HEK293 (cell line): ENCODE measurements around the gene PHF21A.
A peak's percentile ranks its signal among the peaks of the same experiment; 100 is the strongest.

ENCODE experiments used
- GFI1B ChIP-seq: fragments of 450-650 bp; formaldehyde crosslinking; IDR thresholded peaks from 2 replicates; pipeline ENCODE4 v1.5.1; 2016; ENCODE audit warnings: missing biosample characterization, missing genetic modification characterization
- MYNN ChIP-seq: fragments of 450-650 bp; formaldehyde crosslinking; IDR thresholded peaks from 2 replicates; pipeline ENCODE4 v1.5.1; 2016; ENCODE audit warnings: missing biosample characterization, missing genetic modification characterization, borderline replicate concordance
- OSR2 ChIP-seq: fragments of 450-650 bp; formaldehyde crosslinking; IDR thresholded peaks from 2 replicates; pipeline ENCODE4 v1.5.1; 2016; ENCODE audit warnings: missing biosample characterization, missing genetic modification characterization
- PRDM10 ChIP-seq: fragments of 450-650 bp; formaldehyde crosslinking; IDR thresholded peaks from 2 replicates; pipeline ENCODE4 v1.5.1; 2016; ENCODE audit warnings: missing biosample characterization, missing genetic modification characterization
- TCF7L2 ChIP-seq: IDR thresholded peaks from 2 replicates; pipeline ENCODE4 v1.6.1; 2011; ENCODE audit warnings: low read depth, mild to moderate bottlenecking, inconsistent platforms, low read length, moderate library complexity, borderline replicate concordance
- ZBTB1 ChIP-seq: fragments of 450-650 bp; formaldehyde crosslinking; IDR thresholded peaks from 2 replicates; pipeline ENCODE4 v1.5.1; 2016; ENCODE audit warnings: missing biosample characterization, missing genetic modification characterization
- ZBTB48 ChIP-seq: fragments of 450-650 bp; formaldehyde crosslinking; IDR thresholded peaks from 2 replicates; pipeline ENCODE4 v1.5.1; 2016; ENCODE audit warnings: missing biosample characterization, missing genetic modification characterization
- ZBTB7A ChIP-seq: fragments of 450-650 bp; formaldehyde crosslinking; IDR thresholded peaks from 2 replicates; pipeline ENCODE4 v1.5.1; 2016; ENCODE audit warnings: low read depth, missing biosample characterization, missing genetic modification characterization
- ZNF112 ChIP-seq: fragments of 450-650 bp; formaldehyde crosslinking; IDR thresholded peaks from 2 replicates; pipeline ENCODE4 v1.5.0; 2017; ENCODE audit warnings: missing biosample characterization, missing genetic modification characterization
- ZNF174 ChIP-seq: fragments of 450-650 bp; formaldehyde crosslinking; IDR thresholded peaks from 2 replicates; pipeline ENCODE4 v1.5.0; 2017; ENCODE audit warnings: missing biosample characterization, mild to moderate bottlenecking, missing genetic modification characterization
- ZNF280D ChIP-seq: fragments of 450-650 bp; formaldehyde crosslinking; IDR thresholded peaks from 2 replicates; pipeline ENCODE4 v1.5.1; 2016; ENCODE audit warnings: missing biosample characterization, missing genetic modification characterization
- ZNF37A ChIP-seq: fragments of 450-650 bp; IDR thresholded peaks from 2 replicates; pipeline ENCODE4 v1.5.1; 2018; ENCODE audit warnings: missing biosample characterization, missing genetic modification characterization
- ZNF510 ChIP-seq: fragments of 450-650 bp; formaldehyde crosslinking; IDR thresholded peaks from 2 replicates; pipeline ENCODE4 v1.5.1; 2018; ENCODE audit warnings: mild to moderate bottlenecking, missing genetic modification characterization, missing biosample characterization; ENCODE audit not compliant: insufficient replicate concordance
- ZNF514 ChIP-seq: fragments of 450-650 bp; formaldehyde crosslinking; IDR thresholded peaks from 2 replicates; pipeline ENCODE4 v1.5.1; 2016; ENCODE audit warnings: missing biosample characterization, missing genetic modification characterization
- ZNF529 ChIP-seq: fragments of 450-650 bp; formaldehyde crosslinking; IDR thresholded peaks from 2 replicates; pipeline ENCODE4 v1.5.1; 2017; ENCODE audit warnings: missing genetic modification characterization, missing biosample characterization; ENCODE audit not compliant: insufficient replicate concordance
- ZNF555 ChIP-seq: fragments of 450-650 bp; formaldehyde crosslinking; conservative IDR thresholded peaks from 2 replicates; pipeline ENCODE4 v1.5.1; 2017; ENCODE audit warnings: missing biosample characterization, mild to moderate bottlenecking, missing genetic modification characterization, inconsistent platforms
- ZNF561 ChIP-seq: fragments of 450-650 bp; IDR thresholded peaks from 2 replicates; pipeline ENCODE4 v1.5.1; 2018; ENCODE audit warnings: missing biosample characterization, missing genetic modification characterization, borderline replicate concordance
- ZNF629 ChIP-seq: fragments of 450-650 bp; formaldehyde crosslinking; IDR thresholded peaks from 2 replicates; pipeline ENCODE4 v1.5.1; 2017; ENCODE audit warnings: missing biosample characterization, missing genetic modification characterization
- ZNF660 ChIP-seq: fragments of 450-650 bp; IDR thresholded peaks from 2 replicates; pipeline ENCODE4 v1.5.1; 2018; ENCODE audit warnings: missing biosample characterization, mild to moderate bottlenecking, missing genetic modification characterization
- ZSCAN5A ChIP-seq: fragments of 450-650 bp; formaldehyde crosslinking; IDR thresholded peaks from 2 replicates; pipeline ENCODE4 v1.5.1; 2016; ENCODE audit warnings: missing biosample characterization, missing genetic modification characterization
- ZXDB ChIP-seq: fragments of 450-650 bp; formaldehyde crosslinking; IDR thresholded peaks from 2 replicates; pipeline ENCODE4 v1.5.1; 2016; ENCODE audit warnings: missing biosample characterization, missing genetic modification characterization
- TF ChIP-seq, protein P1 (sequence below): fragments of 450-650 bp; IDR thresholded peaks from 2 replicates; pipeline ENCODE4 v1.5.1; 2018; ENCODE audit warnings: missing biosample characterization, missing genetic modification characterization
- TF ChIP-seq, protein P2 (sequence below): fragments of 450-650 bp; formaldehyde crosslinking; IDR thresholded peaks from 2 replicates; pipeline ENCODE4 v1.5.1; 2016; ENCODE audit warnings: missing biosample characterization, missing genetic modification characterization
- TF ChIP-seq, protein P3 (sequence below): fragments of 450-650 bp; formaldehyde crosslinking; IDR thresholded peaks from 2 replicates; pipeline ENCODE4 v1.5.1; 2016; ENCODE audit warnings: missing biosample characterization, missing genetic modification characterization, borderline replicate concordance

PHF21A gene

GRCh38 chr11:46120346-46121300, 631 bp downstream of the PHF21A start (continued):
- no peak for TF ChIP-seq ZNF660 (tag by site-specific recombination)
- no peak for TF ChIP-seq ZNF555
- TF ChIP-seq OSR2 (tag by site-specific recombination), result peak; percentile 80
- TF ChIP-seq ZNF112 (tag by site-specific recombination), result no peak
- TF ChIP-seq GFI1B (tag by site-specific recombination), result no peak
- TF ChIP-seq, protein P1, sequence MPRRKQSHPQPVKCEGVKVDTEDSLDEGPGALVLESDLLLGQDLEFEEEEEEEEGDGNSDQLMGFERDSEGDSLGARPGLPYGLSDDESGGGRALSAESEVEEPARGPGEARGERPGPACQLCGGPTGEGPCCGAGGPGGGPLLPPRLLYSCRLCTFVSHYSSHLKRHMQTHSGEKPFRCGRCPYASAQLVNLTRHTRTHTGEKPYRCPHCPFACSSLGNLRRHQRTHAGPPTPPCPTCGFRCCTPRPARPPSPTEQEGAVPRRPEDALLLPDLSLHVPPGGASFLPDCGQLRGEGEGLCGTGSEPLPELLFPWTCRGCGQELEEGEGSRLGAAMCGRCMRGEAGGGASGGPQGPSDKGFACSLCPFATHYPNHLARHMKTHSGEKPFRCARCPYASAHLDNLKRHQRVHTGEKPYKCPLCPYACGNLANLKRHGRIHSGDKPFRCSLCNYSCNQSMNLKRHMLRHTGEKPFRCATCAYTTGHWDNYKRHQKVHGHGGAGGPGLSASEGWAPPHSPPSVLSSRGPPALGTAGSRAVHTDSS (tag by site-specific recombination), result peak; percentile 94
- no peak for TF ChIP-seq ZNF561 (tag by site-specific recombination)
- TF ChIP-seq ZBTB1, result no peak
- 0 out of 2 replicates have a peak, but pooled peaks have one; percentile 64 for TF ChIP-seq ZBTB7A (tag by site-specific recombination)
- TF ChIP-seq ZNF280D (tag by site-specific recombination), result no peak
- no peak for TF ChIP-seq ZSCAN5A (tag by site-specific recombination)
- peak; percentile 86 for TF ChIP-seq PRDM10
- TF ChIP-seq, protein P2, sequence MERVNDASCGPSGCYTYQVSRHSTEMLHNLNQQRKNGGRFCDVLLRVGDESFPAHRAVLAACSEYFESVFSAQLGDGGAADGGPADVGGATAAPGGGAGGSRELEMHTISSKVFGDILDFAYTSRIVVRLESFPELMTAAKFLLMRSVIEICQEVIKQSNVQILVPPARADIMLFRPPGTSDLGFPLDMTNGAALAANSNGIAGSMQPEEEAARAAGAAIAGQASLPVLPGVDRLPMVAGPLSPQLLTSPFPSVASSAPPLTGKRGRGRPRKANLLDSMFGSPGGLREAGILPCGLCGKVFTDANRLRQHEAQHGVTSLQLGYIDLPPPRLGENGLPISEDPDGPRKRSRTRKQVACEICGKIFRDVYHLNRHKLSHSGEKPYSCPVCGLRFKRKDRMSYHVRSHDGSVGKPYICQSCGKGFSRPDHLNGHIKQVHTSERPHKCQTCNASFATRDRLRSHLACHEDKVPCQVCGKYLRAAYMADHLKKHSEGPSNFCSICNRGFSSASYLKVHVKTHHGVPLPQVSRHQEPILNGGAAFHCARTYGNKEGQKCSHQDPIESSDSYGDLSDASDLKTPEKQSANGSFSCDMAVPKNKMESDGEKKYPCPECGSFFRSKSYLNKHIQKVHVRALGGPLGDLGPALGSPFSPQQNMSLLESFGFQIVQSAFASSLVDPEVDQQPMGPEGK (tag by site-specific recombination), result peak; percentile 95
- TF ChIP-seq ZBTB48 (tag by site-specific recombination), result no peak
- no peak for TF ChIP-seq TCF7L2
- no peak for TF ChIP-seq ZNF37A
- no peak for TF ChIP-seq MYNN (tag by site-specific recombination)
- no peak for TF ChIP-seq ZNF174 (tag by site-specific recombination)
- TF ChIP-seq ZNF629 (tag by site-specific recombination), result no peak
- TF ChIP-seq ZNF514 (tag by site-specific recombination), result no peak
- no peak for TF ChIP-seq ZNF510
- no peak for TF ChIP-seq ZNF529 (tag by site-specific recombination)
- TF ChIP-seq ZXDB (tag by site-specific recombination), result peak; percentile 49
- TF ChIP-seq, protein P3, sequence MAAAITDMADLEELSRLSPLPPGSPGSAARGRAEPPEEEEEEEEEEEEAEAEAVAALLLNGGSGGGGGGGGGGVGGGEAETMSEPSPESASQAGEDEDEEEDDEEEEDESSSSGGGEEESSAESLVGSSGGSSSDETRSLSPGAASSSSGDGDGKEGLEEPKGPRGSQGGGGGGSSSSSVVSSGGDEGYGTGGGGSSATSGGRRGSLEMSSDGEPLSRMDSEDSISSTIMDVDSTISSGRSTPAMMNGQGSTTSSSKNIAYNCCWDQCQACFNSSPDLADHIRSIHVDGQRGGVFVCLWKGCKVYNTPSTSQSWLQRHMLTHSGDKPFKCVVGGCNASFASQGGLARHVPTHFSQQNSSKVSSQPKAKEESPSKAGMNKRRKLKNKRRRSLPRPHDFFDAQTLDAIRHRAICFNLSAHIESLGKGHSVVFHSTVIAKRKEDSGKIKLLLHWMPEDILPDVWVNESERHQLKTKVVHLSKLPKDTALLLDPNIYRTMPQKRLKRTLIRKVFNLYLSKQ (tag by site-specific recombination), result no peak
